ENCODE measurements around the gene IL37.

The IL37 gene

DNA sequence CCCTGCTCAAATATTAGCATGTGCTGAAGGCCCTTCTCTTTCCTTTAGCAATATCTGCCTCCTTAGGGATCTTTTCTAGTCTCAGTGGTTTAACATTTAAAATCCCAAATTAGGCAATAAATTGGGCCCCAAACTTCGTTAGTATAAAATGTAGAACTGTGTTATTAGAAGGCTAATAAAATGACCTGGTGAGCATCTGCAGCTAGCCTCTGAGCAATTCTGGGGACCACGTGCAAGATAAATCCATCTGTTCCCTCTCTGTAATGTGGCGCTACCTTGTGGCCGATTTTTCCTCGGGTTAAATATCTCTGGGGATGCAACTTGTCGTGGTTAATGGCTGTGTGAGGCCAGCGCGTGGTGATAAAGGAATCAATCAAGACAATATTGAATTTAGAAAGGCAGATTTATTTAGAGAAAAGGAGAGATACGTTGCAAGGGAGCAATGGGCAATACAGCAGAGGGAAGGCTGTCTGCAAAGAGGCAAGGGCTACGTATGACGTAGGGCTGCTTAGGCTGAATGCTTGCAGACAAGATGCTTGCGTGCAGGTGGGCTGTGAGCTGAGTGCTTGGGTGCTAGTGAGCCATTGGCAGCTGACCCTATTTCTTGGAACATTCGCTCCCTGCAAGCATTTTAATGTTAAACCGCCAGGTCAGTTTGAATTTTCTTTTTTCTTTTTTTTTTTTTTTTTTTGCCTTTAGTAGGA lies 48.3 kb downstream of the IL37 start:
- DNase-seq (ENCODE audit: low read depth in 2 of 2), result no peak

DNA sequence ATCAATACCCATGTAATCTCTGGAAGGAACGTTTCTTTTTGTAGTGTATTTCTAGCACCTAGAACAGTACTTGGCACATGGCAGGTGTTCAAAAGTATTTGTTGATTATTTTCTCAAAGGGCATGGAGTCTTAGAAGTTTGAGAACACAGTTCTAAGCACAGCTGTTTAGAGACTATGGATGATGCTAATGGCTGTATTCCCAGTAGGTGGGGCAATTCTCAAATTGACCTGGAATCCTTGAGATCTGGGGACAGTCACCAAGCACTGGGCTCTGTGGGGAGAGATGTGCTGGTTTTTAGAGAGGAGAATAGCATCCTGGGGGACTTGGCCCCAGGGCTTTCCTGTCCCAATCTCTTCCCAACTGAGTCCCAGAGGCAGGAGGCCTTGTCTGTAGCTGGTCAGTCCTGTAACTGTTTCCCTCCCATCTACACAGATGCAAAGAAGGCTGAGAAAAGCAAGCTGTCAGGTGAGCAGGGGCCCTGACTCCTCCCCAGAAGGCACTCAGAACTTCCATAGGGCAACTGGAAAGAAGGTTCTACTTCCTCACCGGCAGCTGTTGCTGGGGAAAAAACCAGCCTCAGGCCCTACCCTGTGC lies 49.4 kb downstream of the IL37 start:
- no peak for DNase-seq (ENCODE audit: low read depth in 2 of 2)

DNA sequence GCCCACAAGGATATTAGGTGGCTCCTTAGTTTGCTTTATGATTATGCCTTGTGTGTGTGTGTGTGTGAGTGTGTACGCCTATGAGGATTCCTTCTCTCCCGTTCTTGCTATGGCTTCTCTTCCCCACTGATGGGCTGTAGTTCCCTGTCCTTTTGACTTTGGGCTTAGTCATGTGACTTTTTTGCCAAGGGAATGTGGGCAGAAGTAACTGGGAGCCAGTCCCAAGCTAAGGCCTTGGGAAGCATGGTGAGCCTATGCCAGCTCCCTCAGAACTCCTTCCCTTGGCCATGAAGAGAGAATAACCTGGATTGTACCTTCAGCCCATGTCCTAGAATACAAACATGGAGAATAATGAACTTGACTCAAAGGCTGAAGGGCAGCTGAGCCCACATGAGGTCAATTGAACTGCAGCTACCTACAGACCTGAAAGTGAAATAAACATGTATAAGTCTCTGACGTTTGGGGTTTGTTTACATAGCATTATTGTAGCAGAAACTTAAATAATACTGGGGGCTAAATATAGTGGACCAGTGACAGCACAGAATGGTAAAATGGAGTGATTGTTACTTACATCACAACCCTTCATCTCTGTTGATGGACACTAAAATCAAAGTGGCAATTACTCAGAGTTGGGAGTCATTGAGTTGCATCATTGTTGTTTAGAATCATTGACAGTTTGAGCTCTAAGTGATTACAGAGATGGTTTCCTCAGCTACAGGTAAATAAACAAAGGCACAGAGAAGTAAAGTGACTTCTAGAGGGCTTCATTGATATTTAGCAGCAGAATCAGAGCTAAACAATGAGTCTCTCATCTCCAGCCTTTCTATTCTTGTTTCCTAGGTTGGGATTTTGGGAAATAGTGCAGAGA lies 51.6 kb downstream of the IL37 start:
- no peak for DNase-seq (ENCODE audit: low read depth in 2 of 2)

DNA sequence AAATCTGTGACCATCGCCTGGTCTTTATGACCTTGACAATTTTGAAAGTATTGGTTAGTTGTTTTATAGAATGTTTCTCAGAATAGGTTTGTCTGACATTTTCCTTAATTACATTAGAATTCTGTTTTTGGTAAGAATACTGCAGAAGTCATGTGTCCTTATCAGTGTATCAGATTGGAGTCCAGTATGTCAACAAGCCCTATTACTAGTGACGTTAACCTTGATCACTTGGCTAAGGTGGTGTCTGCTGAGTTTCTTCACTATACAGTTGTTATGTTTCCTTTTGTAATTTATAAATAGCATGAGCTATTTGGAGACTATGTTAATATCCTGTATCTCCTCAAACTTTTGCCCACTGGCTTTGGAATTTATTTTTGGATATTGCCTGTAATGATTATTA lies 56.1 kb downstream of the IL37 start:
- DNase-seq (ENCODE audit: low read depth in 2 of 2), result no peak

Measured in stimulated activated CD8-positive, alpha-beta memory T cell treated with anti-CD3 and anti-CD28 coated beads, Interleukin-2, amount 100 ng/mL, for 48 hours (primary cell).